GM19193 (cell line): ENCODE measurements around the gene F13B.

Experiments
- POLR2A ChIP-seq: IDR thresholded peaks from 4 replicates; pipeline ENCODE4 v1.6.1; 2011; ENCODE audit not compliant: insufficient read depth, insufficient read length; ENCODE audit errors: extremely low read depth

The F13B gene

GRCh38 chr1:197066719-197067456 lies at the start of gene F13B:
Gene F13B (minus strand): TSS chr1:197067260. CDS start chr1:197067223, 37 bp downstream.
- TF ChIP-seq POLR2A = no peak

GRCh38 chr1:197116156-197116555 lies 49.1 kb upstream of the F13B start:
- no peak for TF ChIP-seq POLR2A

DNA sequence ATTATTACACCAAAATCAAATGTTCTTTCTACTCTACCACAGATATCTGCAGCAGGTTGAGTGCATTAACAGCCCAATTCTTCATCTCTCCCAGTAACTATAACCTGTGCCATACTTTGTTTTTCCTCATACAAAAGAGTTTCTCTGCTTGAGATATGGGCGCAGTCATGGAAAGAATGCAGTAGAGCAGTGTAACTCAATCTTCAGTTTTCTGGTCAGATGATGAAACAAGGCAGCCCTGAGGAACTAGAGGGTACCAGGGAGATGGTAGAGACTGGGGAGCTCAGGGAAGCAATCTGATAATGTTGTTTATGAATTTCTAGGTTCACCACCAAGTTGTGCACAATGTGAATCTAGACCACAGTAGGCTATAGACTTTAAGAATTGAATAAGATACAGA lies 39.8 kb upstream of the F13B start:
- no peak for TF ChIP-seq POLR2A

DNA sequence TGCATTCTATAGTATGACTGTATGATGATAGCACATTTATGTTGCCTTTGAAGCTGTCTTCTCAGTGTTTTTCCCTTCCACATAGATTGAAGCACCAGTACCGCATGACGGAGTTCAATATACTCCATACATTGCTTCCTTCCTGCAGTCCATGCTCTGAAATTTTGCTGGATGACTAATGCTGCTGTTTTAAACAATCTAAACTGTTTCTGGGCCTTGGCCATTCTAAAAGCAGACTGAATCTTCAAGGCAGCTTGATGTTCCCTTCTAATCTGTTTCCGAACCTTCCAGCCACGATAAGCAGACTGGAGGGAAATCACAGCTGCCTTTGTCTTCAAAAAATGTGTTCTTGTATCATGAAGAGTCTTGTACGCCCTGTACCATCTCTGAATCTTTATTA lies 36.2 kb upstream of the F13B start:
- no peak for TF ChIP-seq POLR2A

- TF ChIP-seq POLR2A = no peak
These were observed 34.9 kb upstream of the F13B start for GRCh38 chr1:197101978-197102377.

DNA sequence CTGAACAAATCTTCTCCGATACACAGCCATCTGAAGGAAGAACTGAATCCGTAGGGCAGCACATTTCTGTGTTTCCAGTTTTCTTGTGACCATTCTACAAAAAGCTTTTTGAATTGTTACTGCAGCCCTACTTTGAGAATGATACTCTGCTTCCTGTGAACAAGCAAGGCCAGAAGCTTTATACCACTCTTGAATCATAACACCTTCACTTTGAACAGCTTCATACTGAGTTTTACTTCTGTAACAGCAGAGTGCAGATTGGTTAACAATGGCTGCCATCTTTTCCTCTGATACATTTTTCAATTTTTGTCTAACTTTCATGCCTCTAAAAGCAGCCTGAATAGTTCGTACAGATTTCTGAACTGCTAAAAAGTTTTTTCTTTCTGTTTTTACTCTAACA lies 33.6 kb upstream of the F13B start:
- TF ChIP-seq POLR2A = no peak

GRCh38 chr1:197099444-197099843 lies 32.4 kb upstream of the F13B start:
- no peak for TF ChIP-seq POLR2A

- TF ChIP-seq POLR2A = no peak
These were observed 29.1 kb upstream of the F13B start for GRCh38 chr1:197096137-197096536.

DNA sequence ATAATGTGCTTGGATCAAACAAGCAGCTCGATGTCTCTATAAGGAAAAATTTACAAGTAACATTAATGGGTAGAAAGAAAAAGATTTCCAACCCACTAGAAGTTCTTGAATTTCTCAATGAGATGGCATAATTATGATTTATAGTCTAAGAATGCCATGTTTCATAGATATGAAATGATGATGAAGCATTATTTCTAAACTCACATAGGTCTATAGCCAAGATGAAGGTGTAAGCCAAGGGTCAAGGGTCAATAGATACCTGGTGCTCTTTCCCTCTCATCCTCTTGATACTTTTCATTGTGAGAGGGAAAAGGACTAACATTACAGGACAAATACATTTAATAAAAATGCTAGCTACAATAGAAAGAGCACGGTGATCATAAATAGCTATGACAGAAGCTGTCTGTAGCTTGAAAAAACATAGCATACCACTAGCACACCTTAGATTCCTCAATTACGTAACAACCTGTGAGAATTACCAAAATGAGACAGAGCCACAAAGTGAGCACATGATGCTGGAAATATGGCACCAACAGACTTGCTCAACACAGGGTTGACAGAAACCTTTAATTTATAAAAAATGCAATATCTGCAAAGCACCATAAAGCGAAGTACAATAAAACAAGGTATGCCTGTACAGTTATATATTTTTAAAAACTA lies 26.3 kb upstream of the F13B start:
- no peak for TF ChIP-seq POLR2A

DNA sequence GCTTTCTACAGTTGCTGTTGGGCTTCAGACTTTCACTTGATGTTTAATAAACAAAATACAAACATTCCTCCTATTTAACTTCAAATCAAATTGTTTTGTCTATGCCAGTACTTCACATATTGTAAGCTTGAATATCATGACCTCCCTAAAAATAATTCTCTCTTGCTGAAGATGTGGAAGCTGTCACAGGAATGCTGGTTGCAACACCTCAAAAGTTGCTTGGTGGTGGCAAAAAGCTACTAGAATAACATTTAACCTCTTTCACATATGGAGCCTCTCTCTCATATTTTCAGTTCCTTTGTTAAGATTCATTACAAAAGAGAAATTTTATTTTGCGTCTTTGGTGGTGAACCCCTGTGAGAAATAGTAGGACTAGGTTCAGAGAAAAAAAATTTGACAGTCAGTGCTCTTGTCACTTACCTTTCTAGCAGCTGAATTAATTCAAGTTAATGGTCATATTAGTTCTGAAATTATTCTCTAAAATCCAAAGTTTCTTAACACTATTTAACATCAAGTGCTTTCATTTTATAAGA lies 25.5 kb upstream of the F13B start:
- no peak for TF ChIP-seq POLR2A

DNA sequence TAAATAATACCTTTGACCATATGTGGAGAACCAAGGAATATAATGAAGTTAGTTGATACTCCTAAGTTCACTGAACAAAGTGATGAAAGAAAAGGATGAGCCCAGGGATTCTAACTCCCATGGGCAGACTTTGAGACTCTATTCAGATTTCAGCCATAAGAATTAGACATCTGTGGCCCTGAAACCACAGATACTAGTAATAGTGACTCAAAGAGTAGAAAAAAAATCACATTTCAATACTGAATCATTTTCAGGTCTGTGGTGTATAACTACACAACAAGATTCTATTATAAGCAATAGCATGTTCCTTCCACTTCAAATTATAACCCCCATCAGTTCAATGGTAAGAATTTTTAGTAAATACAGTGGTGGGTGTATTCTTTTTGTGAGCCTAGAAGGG lies 16.4 kb upstream of the F13B start:
- TF ChIP-seq POLR2A = no peak

GRCh38 chr1:197081117-197081753 lies 14.2 kb upstream of the F13B start:
- TF ChIP-seq POLR2A = no peak

GRCh38 chr1:197080323-197080722 lies 13.3 kb upstream of the F13B start:
- no peak for TF ChIP-seq POLR2A

GRCh38 chr1:197076585-197076984 lies 9.5 kb upstream of the F13B start:
- no peak for TF ChIP-seq POLR2A

- TF ChIP-seq POLR2A = no peak
These were observed 6.9 kb upstream of the F13B start for GRCh38 chr1:197073978-197074377.

GRCh38 chr1:197067457-197067818 lies 378 bp upstream of the F13B start:
- no peak for TF ChIP-seq POLR2A
